Anterior cingulate cortex (tissue), 58 donors: ENCODE measurements around the gene PRKCD.

Experiments used
- DNase-seq, 58 donors: peaks; one replicate each; lab custom pipeline; 2025; lab: John Stamatoyannopoulos, UW

The PRKCD gene

GRCh38 chr3:53186726-53187125 is 25.7 kb downstream of the PRKCD start:
- DNase-seq = no peak

GRCh38 chr3:53187430-53187829 is 26.4 kb downstream of the PRKCD start:
- no peak for DNase-seq

DNA sequence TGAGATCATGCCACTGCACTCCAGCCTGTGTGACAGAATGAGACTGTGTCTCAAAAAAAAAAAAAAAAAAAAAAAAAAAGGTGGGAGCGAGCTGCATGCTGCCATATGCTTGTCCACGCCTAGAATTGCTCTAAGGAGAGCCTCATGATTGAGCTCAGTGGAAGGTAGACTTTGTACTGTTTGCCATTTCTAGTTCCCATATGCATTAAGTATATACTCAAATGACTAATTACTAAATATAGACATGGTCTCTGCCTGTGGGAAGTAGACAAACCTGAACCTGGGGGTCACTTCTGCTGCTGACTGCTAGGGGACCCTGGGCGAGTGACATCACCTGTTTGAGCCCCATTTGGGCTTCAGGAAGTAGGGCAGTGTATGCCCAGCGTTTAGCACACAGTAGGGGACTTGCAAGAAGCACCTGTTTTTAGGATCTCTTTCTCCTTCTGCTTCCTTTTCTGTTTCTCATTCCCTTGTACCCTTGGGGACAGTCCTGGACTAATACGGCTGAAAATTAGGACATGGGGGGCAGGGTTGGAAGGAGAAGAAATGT is 27.2 kb downstream of the PRKCD start:
- no peak for DNase-seq

DNA sequence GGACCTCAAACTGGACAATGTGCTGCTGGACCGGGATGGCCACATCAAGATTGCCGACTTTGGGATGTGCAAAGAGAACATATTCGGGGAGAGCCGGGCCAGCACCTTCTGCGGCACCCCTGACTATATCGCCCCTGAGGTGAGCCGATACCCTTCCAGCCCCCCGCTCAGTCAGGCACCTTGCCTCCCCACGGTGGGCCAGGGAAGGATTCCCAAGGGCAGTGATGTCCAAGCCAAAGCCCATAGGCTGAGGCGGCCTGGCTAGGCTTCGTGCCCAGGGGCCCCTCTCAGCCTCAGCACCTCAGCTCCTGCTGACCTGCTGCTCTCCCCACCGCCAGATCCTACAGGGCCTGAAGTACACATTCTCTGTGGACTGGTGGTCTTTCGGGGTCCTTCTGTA is 27.7 kb downstream of the PRKCD start:
- no peak for DNase-seq

- no peak for DNase-seq
Measured at GRCh38 chr3:53189276-53189675, 28.3 kb downstream of the PRKCD start.

- DNase-seq = no peak
Measured at GRCh38 chr3:53190659-53191058, 29.6 kb downstream of the PRKCD start.

GRCh38 chr3:53191836-53192480 is 30.9 kb downstream of the PRKCD start:
- no peak for DNase-seq

DNA sequence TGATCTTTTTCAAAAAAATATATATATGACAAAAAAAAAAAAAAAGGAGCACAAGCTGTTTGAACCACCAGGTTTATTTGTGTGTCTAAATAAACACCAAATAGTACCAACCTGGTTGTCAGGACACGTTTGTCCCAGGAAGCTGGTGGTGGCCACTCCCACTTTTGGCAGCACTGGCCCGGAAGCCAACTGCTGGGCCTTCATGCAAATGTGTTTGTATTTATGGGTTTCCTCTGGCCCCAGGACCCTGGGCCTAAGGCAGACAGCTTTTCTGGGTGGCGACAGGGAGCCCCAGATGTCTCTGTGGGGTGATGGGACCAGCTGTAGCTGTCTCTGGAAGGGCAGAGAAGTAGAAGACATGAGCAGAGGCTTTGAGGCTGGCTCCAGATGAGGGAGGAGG is 31.6 kb downstream of the PRKCD start:
- DNase-seq = no peak

DNA sequence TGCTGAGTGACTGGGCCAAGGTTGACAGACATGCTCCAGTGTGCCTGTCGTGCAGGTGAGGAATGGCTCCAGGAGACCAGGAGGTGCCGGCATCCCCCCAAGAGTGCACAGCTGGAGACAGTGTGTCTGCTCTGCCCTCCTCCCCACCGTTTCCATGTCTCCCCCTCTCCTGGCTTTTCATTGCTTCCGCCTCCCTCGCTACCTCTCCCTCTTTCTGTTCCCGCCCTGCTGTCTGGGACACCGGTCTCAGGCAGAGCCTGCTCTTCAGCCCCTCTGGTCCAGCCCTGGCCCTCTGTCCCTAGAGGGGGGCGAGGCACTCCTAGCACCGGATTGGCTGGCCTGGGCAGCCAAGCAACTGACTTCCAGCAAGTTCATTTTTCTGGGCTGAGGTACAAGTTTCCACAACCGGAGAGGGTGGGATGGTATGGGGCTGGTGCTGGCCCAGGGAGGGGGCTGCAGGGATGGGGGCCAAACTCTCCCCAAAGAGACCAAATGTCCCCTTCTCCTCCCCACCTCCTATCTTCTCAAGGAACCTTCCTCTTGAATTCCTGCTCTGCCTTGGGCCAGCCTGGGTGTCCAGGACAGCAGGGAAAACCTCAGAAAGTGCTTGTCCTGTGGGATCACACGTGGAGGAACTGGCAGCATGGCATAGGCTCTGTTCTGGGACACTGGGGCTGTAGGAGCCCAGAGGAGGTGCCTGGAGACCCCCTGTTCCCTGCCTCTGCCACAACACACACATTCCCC is 32.6 kb downstream of the PRKCD start:
- DNase-seq = peak in 1 of 58 donors; percentile 20

GRCh38 chr3:53194210-53195065 is 33.4 kb downstream of the PRKCD start:
- DNase-seq = no peak

DNA sequence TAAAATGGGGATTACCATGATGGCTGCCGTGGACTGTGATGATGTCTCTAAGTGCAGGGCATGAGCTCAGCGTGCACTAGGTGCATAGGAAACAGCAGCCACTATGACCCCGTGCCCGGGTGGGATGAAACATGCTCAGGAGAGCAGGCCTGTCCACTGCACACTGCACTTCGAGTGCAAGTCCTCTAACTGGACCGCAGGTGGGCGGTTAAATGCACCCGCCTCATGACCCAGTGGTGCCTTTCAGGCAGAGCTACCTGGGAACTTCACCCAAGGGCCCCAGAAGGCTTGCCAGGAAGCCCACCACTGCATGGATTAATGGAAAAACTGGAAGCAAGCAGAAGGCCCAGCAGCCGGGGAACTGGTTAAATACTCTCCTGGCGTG is 34.0 kb downstream of the PRKCD start:
- DNase-seq = no peak

- peak in 5 of 58 donors; percentile 11 to 23 (median 16) for DNase-seq
Measured at GRCh38 chr3:53195602-53196574, 34.9 kb downstream of the PRKCD start.

- DNase-seq = peak in 4 of 58 donors; percentile 13 to 32 (median 23)
Measured at GRCh38 chr3:53196575-53197407, 35.8 kb downstream of the PRKCD start.

DNA sequence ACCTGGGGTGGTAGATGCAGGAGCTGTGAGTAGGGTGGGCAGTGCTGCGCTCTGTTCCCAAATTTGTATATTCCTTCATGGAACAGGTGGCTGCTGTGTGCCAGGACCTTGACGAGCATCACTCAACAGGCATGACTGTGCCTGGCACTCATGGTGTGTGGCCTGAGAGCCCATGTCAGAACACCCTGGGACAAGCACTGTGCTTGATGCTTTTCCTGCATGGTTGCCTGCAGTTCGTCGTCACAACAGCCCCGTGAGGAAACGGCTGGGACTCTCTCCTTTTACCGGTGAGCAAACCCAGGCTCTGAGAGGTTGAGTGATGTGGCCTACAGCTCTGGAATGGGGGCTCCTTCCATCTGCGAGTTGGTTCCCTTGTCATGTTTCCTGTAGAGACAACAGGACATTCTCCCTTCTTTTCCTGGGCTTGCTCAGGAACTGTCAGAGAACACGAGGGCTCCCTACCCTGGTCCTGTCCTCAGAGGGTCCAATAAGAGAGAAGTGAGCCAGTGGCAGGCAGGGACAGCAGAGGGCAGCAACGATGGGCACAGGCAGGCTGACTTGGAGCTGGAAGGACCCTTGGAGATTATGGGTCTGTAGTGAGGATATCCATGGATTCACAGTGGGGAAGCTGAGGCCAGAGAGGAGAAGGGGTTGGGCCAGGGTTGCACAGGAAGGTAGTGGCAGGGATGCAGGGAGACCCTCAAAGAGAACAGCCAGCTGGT is 37.4 kb downstream of the PRKCD start:
- no peak for DNase-seq

GRCh38 chr3:53198996-53199395 is 38.0 kb downstream of the PRKCD start:
- no peak for DNase-seq

DNA sequence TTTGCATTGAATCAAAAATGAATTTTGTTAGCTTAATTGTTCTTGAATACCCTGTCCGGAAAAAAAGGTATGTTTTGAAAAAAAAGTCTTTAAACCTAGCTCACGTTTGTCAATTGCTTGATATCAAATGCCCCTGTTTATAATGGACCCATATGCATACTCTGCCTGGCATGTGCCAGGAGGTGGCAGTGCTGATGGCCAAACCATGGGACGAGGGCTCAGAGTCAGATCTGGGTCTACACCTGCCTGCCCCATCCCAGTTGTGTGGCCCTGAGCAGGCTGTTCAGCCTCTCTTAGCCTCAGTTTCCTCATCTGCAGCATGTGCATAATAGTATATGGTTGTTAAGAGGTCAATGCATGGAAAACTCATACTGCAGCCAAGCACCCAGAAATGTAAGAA is 38.8 kb downstream of the PRKCD start:
- DNase-seq = no peak

DNA sequence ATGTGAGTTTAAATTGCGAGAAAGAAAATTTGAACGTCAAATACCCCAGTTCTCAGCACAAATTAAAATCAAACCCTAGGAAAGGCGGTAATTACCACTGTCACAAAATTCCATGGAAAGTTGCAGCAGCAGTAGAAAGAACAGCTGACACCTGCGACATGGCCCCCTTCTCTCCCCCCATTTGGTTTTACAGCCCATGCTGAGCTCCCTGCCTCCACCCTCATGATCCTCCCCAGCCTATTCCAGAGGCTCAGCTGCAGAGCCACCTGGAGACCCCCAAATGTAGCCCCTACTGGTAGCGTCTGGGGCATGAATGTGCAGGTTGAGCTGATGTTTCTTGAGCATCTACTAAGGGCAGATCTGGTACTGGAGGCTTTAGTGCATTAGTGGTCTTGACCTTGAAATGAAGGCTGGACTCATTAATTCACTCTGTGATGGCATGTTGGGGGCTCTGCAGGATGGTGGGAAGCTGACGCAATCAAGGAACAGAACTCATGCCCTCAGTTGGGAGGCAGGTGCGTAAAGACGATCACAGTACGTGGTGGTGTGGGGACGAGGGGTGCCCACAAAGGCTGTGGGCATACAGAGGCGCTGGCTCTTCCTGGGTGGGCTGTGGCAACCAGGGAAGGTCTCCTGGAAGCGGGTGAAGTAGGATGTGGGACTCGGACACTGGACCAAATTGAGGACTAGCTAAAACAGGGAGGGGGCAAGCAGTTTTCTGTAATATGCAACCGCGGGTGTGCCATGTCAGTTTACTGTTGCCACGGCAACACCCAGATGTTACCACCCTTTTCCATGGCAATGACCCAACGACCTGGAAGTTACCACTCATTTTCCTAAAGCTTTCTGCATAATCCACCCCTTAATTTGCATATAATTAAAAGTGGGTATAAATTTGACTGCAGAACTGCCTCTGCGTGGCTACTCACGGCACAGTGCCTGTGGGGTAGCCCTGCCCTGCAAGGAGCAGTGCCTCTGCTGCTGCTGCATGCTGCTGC is 39.8 kb downstream of the PRKCD start:
- DNase-seq = no peak
